ENCODE results near the gene PTGFRN.

Gene PTGFRN

DNA sequence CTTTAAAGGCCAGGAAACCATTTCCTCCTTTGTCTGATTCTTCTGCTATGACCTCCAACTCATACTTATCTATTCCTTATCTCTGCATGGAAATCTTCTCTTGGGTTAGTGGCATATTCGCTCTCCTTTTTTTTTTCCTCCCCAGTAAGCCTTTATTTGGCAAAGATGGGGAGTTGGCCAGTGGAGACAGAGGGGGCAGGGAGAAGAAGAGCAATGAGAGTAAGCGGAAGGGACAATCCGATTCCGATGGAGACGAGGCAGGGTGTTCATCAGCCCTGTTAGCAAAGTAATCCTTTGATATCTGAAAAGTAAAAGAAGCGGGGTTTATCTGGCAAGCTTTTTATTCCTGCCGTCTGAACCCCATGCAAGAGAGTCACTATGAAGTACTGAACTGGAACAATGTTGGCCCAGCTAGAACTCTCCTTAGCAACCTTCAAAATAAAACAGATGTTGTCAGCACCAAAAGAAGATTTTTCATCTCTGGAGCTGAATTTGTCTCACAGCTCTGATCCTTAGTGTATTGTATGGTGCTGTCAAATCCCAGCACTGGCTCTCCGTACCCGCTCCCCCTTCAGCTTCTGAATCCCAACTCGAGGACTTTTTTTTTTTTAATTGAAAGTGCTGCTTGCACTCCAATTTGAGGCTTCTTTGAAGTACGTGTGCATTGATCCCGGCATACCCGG lies 40.9 kb downstream of the PTGFRN start:
- Histone ChIP-seq H3K9me3 (ENCODE audit: insufficient read depth, low read depth, low read length) (no peaks in the 10 kb centered on the region), H3K27me3 (ENCODE audit: insufficient read depth, low read length) (no peaks in the 10 kb centered on the region), H3K4me3 (ENCODE audit: low read length) (no peak overlapping the region), H3K27ac (ENCODE audit: low read length) (no peak overlapping the region), H3K9ac (ENCODE audit: low read depth, low read length) (no peak overlapping the region), H3K4me1 (ENCODE audit: insufficient read depth, low read length) (peaks cover 4% of the 10 kb centered on the region; the same call in 1 of the 2 replicates), H3K36me3 (ENCODE audit: insufficient read depth, low read depth, low read length) (peaks cover 55% of the 10 kb centered on the region; the same call in 1 of the 2 replicates)

DNA sequence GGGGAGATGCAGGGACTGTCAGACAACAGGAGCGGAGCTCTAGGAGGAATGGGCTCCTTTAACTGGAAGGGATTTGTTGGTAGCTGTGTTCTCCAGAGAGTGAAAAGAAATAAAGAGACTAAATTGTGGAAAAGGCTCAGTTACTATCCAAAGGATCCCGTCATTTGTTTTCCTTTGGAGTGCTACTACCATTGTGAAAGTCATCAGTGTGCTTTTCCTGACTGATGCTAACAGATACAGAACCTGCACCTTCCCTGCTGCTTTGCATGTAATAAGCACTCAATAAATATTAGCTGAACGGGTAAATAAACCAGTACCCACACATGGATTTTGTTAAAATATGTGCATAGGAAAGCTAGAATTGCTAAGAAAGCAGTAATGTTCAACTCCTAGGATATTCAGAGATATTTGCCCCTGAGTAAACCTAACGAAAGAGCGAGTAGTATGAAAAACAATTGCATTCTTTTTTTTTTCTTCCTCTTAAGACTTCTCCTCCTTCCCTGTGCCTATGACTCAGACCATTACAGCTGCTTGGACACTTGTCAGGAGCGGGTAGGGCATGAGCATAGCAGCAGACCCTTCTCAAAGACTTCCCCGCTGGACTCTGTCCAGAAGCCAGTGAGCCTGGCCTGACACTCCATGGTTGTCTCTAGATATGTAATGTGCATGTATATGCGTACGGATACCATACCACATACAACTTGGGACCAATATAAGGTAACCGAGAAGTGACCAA lies 41.7 kb downstream of the PTGFRN start:
- Histone ChIP-seq H3K27me3 (ENCODE audit: insufficient read depth, low read length) (no peaks in the 10 kb centered on the region), H3K4me1 (ENCODE audit: insufficient read depth, low read length) (peaks cover 6% of the 10 kb centered on the region; the same call in 1 of the 2 replicates), H3K36me3 (ENCODE audit: insufficient read depth, low read depth, low read length) (peaks cover 51% of the 10 kb centered on the region; the same call in 1 of the 2 replicates), H3K9me3 (ENCODE audit: insufficient read depth, low read depth, low read length) (no peaks in the 10 kb centered on the region), H3K27ac (ENCODE audit: low read length) (no peak overlapping the region), H3K4me3 (ENCODE audit: low read length) (no peak overlapping the region), H3K9ac (ENCODE audit: low read depth, low read length) (no peak overlapping the region)

- Histone ChIP-seq H3K36me3 (ENCODE audit: insufficient read depth, low read depth, low read length) (peaks cover 37% of the 10 kb centered on the region; the same call in 1 of the 2 replicates), H3K9ac (ENCODE audit: low read depth, low read length) (no peak overlapping the region), H3K4me3 (ENCODE audit: low read length) (no peak overlapping the region), H3K4me1 (ENCODE audit: insufficient read depth, low read length) (peaks cover 6% of the 10 kb centered on the region), H3K9me3 (ENCODE audit: insufficient read depth, low read depth, low read length) (no peaks in the 10 kb centered on the region), H3K27me3 (ENCODE audit: insufficient read depth, low read length) (no peaks in the 10 kb centered on the region), H3K27ac (ENCODE audit: low read length) (no peak overlapping the region)
Observed at GRCh38 chr1:116952738-116953275, 43.1 kb downstream of the PTGFRN start.

DNA sequence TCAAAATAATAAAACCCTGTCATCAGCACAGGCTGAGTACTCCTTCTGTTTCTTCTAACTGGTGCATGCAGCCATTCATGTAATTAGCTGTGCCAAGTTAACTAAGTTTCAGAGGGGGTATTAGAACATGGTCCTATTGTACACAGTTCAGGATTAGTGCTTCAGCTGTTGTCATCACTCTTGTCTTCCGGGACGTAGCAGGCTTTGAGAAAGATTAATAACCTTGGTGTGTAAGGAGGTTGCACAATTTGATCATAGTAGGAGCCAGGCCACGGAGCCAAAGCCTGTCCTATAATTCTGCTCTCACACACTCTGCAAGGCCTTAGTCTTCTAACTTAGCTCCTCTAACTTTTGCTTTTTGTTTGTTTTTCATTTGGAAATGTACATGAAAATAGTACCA lies 44.7 kb downstream of the PTGFRN start:
- Histone ChIP-seq H3K27ac (ENCODE audit: low read length) (no peak overlapping the region), H3K4me3 (ENCODE audit: low read length) (no peak overlapping the region), H3K9ac (ENCODE audit: low read depth, low read length) (no peak overlapping the region)

GRCh38 chr1:116956378-116956777 lies 46.7 kb downstream of the PTGFRN start:
- Histone ChIP-seq H3K4me1 (ENCODE audit: insufficient read depth, low read length) (peaks cover 6% of the 10 kb centered on the region), H3K9me3 (ENCODE audit: insufficient read depth, low read depth, low read length) (no peaks in the 10 kb centered on the region), H3K4me3 (ENCODE audit: low read length) (no peak overlapping the region), H3K27me3 (ENCODE audit: insufficient read depth, low read length) (no peaks in the 10 kb centered on the region), H3K27ac (ENCODE audit: low read length) (no peak overlapping the region), H3K36me3 (ENCODE audit: insufficient read depth, low read depth, low read length) (peaks cover 19% of the 10 kb centered on the region; the same call in 1 of the 2 replicates), H3K9ac (ENCODE audit: low read depth, low read length) (no peak overlapping the region)

More for the DNA sequence above, 44.7 kb downstream of the PTGFRN start:
- no peaks in the 10 kb centered on the region for H3K27me3 ChIP-seq (ENCODE audit: insufficient read depth, low read length)
- peaks cover 30% of the 10 kb centered on the region; the same call in 1 of the 2 replicates for H3K36me3 ChIP-seq (ENCODE audit: insufficient read depth, low read depth, low read length)
- H3K4me1 ChIP-seq (ENCODE audit: insufficient read depth, low read length): peaks cover 6% of the 10 kb centered on the region
- no peaks in the 10 kb centered on the region for H3K9me3 ChIP-seq (ENCODE audit: insufficient read depth, low read depth, low read length)

DNA sequence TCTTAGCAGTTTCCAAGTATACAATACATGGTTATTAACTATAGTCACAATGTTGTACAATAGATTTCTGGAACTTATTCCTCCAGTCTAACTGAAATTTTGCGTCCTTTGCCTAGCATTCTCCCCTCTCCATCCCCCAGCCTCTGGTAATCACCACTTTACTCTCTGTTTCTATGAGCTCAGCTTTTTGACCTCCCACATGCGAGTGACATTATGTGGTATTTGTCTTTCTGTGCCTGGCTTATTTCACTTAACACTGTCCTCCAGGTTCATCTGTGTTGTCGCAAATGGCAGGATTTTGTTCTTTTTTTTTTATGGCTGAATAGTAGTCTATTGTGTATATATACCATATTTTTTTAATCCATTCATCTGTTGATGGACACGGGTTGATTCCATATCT lies 47.9 kb downstream of the PTGFRN start:
- Histone ChIP-seq H3K9ac (ENCODE audit: low read depth, low read length) (no peak overlapping the region), H3K27ac (ENCODE audit: low read length) (no peak overlapping the region), H3K36me3 (ENCODE audit: insufficient read depth, low read depth, low read length) (peaks cover 22% of the 10 kb centered on the region), H3K4me1 (ENCODE audit: insufficient read depth, low read length) (peaks cover 6% of the 10 kb centered on the region), H3K27me3 (ENCODE audit: insufficient read depth, low read length) (no peaks in the 10 kb centered on the region), H3K9me3 (ENCODE audit: insufficient read depth, low read depth, low read length) (no peaks in the 10 kb centered on the region), H3K4me3 (ENCODE audit: low read length) (no peak overlapping the region)

GRCh38 chr1:116958110-116958509 lies 48.4 kb downstream of the PTGFRN start:
- H3K27me3 ChIP-seq (ENCODE audit: insufficient read depth, low read length): no peaks in the 10 kb centered on the region

DNA sequence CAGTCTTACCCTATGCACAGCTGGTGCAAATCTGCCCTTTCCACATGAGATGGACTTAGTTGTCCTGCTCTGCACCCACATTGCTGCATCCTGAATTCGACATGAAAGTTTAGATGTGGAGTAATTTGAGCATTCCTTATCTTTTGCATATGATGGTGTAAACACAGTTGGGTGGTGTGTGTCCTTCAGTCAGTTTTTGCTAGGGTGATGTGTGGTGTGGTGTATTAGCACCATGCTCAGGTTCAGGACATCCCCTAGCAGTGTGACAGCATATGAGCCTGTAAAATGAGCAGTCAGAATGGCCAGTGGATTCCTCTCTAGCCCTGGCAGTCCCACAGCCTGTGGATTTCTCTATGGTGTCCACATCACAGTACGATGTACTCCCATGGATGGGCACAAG lies 49.3 kb downstream of the PTGFRN start:
- no peak overlapping the region for H3K9ac ChIP-seq (ENCODE audit: low read depth, low read length)
- H3K27ac ChIP-seq (ENCODE audit: low read length): no peak overlapping the region
- peaks cover 28% of the 10 kb centered on the region for H3K36me3 ChIP-seq (ENCODE audit: insufficient read depth, low read depth, low read length)

More at GRCh38 chr1:116958110-116958509, 48.4 kb downstream of the PTGFRN start:
- H3K4me1 ChIP-seq (ENCODE audit: insufficient read depth, low read length): peaks cover 6% of the 10 kb centered on the region
- no peak overlapping the region for H3K4me3 ChIP-seq (ENCODE audit: low read length)
- H3K9ac ChIP-seq (ENCODE audit: low read depth, low read length): no peak overlapping the region
- H3K27ac ChIP-seq (ENCODE audit: low read length): no peak overlapping the region
- no peaks in the 10 kb centered on the region for H3K9me3 ChIP-seq (ENCODE audit: insufficient read depth, low read depth, low read length)
- peaks cover 27% of the 10 kb centered on the region for H3K36me3 ChIP-seq (ENCODE audit: insufficient read depth, low read depth, low read length)

GRCh38 chr1:116961606-116962005 lies 51.9 kb downstream of the PTGFRN start:
- Histone ChIP-seq H3K27ac (ENCODE audit: low read length) (no peak overlapping the region), H3K9ac (ENCODE audit: low read depth, low read length) (no peak overlapping the region), H3K4me3 (ENCODE audit: low read length) (no peak overlapping the region), H3K4me1 (ENCODE audit: insufficient read depth, low read length) (no peaks in the 10 kb centered on the region; the same call in 1 of the 2 replicates), H3K36me3 (ENCODE audit: insufficient read depth, low read depth, low read length) (peaks cover 35% of the 10 kb centered on the region), H3K9me3 (ENCODE audit: insufficient read depth, low read depth, low read length) (no peaks in the 10 kb centered on the region), H3K27me3 (ENCODE audit: insufficient read depth, low read length) (no peaks in the 10 kb centered on the region)

More for the DNA sequence above, 49.3 kb downstream of the PTGFRN start:
- Histone ChIP-seq H3K27me3 (ENCODE audit: insufficient read depth, low read length) (no peaks in the 10 kb centered on the region), H3K4me1 (ENCODE audit: insufficient read depth, low read length) (peaks cover 6% of the 10 kb centered on the region), H3K9me3 (ENCODE audit: insufficient read depth, low read depth, low read length) (no peaks in the 10 kb centered on the region), H3K4me3 (ENCODE audit: low read length) (no peak overlapping the region)

DNA sequence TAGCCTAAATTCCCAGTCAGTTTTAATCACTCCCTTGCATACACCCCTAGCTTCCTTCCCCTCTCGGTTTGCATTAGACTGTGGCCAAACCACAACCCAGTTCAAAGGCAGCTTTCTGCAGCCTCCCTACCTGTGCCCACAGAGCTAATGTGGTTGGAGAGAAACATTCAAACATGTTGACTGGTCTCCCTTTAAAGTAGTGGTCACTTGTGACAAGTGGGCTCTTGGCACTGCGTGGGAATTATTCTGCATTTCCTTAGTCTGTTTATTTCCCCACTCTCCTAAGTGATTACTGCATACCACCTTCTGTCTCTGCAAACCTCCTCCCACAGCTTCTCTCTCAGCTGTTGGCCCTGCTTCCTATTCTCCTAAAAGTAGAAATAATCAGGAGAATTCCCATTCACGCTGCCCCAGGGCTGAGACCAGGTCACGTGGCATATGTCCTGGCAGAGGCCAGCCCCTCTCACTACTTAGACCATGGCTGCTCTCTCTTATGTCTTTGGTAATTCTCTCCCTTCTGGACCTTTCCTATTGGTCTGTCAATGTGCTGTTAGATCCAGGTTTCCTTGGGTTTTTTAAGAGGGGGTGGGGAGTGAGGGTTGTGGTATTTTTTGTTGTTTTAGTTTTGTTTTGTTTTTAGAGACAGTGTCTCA lies 53.4 kb downstream of the PTGFRN start:
- no peak overlapping the region for H3K9ac ChIP-seq (ENCODE audit: low read depth, low read length)
- H3K4me1 ChIP-seq (ENCODE audit: insufficient read depth, low read length): no peaks in the 10 kb centered on the region
- no peaks in the 10 kb centered on the region for H3K27me3 ChIP-seq (ENCODE audit: insufficient read depth, low read length)
- no peaks in the 10 kb centered on the region for H3K9me3 ChIP-seq (ENCODE audit: insufficient read depth, low read depth, low read length)
- H3K27ac ChIP-seq (ENCODE audit: low read length): no peak overlapping the region
- H3K36me3 ChIP-seq (ENCODE audit: insufficient read depth, low read depth, low read length): peaks cover 49% of the 10 kb centered on the region
- H3K4me3 ChIP-seq (ENCODE audit: low read length): no peak overlapping the region

DNA sequence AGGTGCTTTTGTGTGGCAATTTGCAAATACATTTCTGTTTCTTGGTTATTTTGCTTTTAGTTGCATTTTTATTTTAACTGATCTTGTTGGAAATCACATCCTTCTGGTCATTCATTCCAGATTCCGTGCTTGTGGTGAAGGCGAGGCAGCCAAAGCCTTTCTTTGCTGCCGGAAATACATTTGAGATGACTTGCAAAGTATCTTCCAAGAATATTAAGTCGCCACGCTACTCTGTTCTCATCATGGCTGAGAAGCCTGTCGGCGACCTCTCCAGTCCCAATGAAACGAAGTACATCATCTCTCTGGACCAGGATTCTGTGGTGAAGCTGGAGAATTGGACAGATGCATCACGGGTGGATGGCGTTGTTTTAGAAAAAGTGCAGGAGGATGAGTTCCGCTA lies 57.1 kb downstream of the PTGFRN start:
- Histone ChIP-seq H3K4me3 (ENCODE audit: low read length) (no peak overlapping the region), H3K9me3 (ENCODE audit: insufficient read depth, low read depth, low read length) (no peaks in the 10 kb centered on the region), H3K27ac (ENCODE audit: low read length) (no peak overlapping the region), H3K36me3 (ENCODE audit: insufficient read depth, low read depth, low read length) (peaks cover 48% of the 10 kb centered on the region), H3K27me3 (ENCODE audit: insufficient read depth, low read length) (no peaks in the 10 kb centered on the region), H3K9ac (ENCODE audit: low read depth, low read length) (no peak overlapping the region), H3K4me1 (ENCODE audit: insufficient read depth, low read length) (no peaks in the 10 kb centered on the region)
